GM23338 (cell line): Measurements from ENCODE around the gene HBB. TPM values are rescaled to one million over a fixed set of nuclear protein-coding genes. Genes with fewer than 3 reads are reported as not detected.

ENCODE experiments used
- ATAC-seq: fragments of 200-7000 bp; cut with Tn5 transposase; 3 replicates; pipeline ENCODE4 v1.9.1; 2020
- DNase-seq: peaks from one replicate; pipeline ENCODE4 v3.0.0-alpha.2; 2015; ENCODE audit warnings: low spot score
- H2AFZ ChIP-seq: fragments of 200-600 bp; sonication (generic); 2 replicates; pipeline ENCODE4 v1.8.0; 2016; ENCODE audit warnings: antibody characterized with exemption, mild to moderate bottlenecking, moderate library complexity
- H3F3A ChIP-seq: fragments of 200-600 bp; sonication (generic); replicated peaks from 2 replicates; pipeline ENCODE4 v1.8.0; 2017; ENCODE audit warnings: antibody characterized with exemption, mixed run types, low read depth
- H3K27ac ChIP-seq: fragments of 200-600 bp; sonication (generic); 2 replicates; pipeline ENCODE4 v1.6.1; 2016; ENCODE audit warnings: low read depth
- H3K27me3 ChIP-seq: fragments of 200-600 bp; sonication (generic); 2 replicates; pipeline ENCODE4 v1.8.0; 2016; ENCODE audit warnings: mild to moderate bottlenecking, mixed run types, moderate library complexity; ENCODE audit not compliant: insufficient read depth
- H3K36me3 ChIP-seq: fragments of 200-600 bp; sonication (generic); 2 replicates; pipeline ENCODE4 v1.8.0; 2016; ENCODE audit warnings: mild to moderate bottlenecking; ENCODE audit not compliant: insufficient read depth
- H3K4me1 ChIP-seq: fragments of 200-600 bp; sonication (generic); 2 replicates; pipeline ENCODE4 v1.8.0; 2016; ENCODE audit warnings: mild to moderate bottlenecking, moderate library complexity; ENCODE audit not compliant: insufficient read depth
- H3K4me2 ChIP-seq: fragments of 200-600 bp; sonication (generic); 2 replicates; pipeline ENCODE4 v1.7.1; 2017; ENCODE audit warnings: mixed run types
- H3K4me3 ChIP-seq: fragments of 200-600 bp; sonication (generic); 2 replicates; pipeline ENCODE4 v1.6.1; 2016; ENCODE audit warnings: mixed run types
- H3K79me2 ChIP-seq: fragments of 200-600 bp; sonication (generic); replicated peaks from 2 replicates; pipeline ENCODE4 v1.8.0; 2017; ENCODE audit warnings: mild to moderate bottlenecking; ENCODE audit not compliant: insufficient read depth
- H3K9me2 ChIP-seq: fragments of 200-600 bp; sonication (generic); 2 replicates; pipeline ENCODE4 v1.8.0; 2017; ENCODE audit not compliant: insufficient read depth
- H4K20me1 ChIP-seq: fragments of 200-600 bp; sonication (generic); replicated peaks from 2 replicates; pipeline ENCODE4 v1.8.0; 2017; ENCODE audit warnings: mild to moderate bottlenecking; ENCODE audit not compliant: insufficient read depth
- H3K27ac Mint-ChIP-seq: 2 replicates; pipeline ENCODE4 v1.8.0; 2020; ENCODE audit warnings: inconsistent platforms, mild to moderate bottlenecking, moderate library complexity, mixed read lengths
- H3K27me3 Mint-ChIP-seq: 3 replicates; pipeline ENCODE4 v1.8.0; 2022; ENCODE audit warnings: low read depth, mild to moderate bottlenecking, moderate library complexity, mixed read lengths, inconsistent platforms; ENCODE audit not compliant: insufficient read depth, poor library complexity
- H3K36me3 Mint-ChIP-seq: 3 replicates; pipeline ENCODE4 v1.8.0; 2021; ENCODE audit warnings: low read depth, mild to moderate bottlenecking, inconsistent platforms, moderate library complexity, mixed read lengths
- H3K4me1 Mint-ChIP-seq: 3 replicates; pipeline ENCODE4 v1.8.0; 2020; ENCODE audit warnings: mild to moderate bottlenecking, inconsistent platforms, mixed read lengths
- H3K4me3 Mint-ChIP-seq: 3 replicates; pipeline ENCODE4 v1.8.0; 2021; ENCODE audit warnings: moderate library complexity, mild to moderate bottlenecking, inconsistent platforms, mixed read lengths
- H3K9me3 Mint-ChIP-seq: 3 replicates; pipeline ENCODE4 v1.8.0; 2020; ENCODE audit warnings: moderate library complexity, mild to moderate bottlenecking, inconsistent platforms, mixed read lengths
- ETS1 ChIP-seq: IDR thresholded peaks from 2 replicates; pipeline ENCODE4 v1.6.1; 2016; ENCODE audit warnings: antibody characterized with exemption
- EZH2phosphoT487 ChIP-seq: fragments of 200-600 bp; sonication (generic); IDR thresholded peaks from one replicate; pipeline ENCODE4 v1.8.1; 2018; ENCODE audit warnings: antibody characterized with exemption; ENCODE audit not compliant: unreplicated experiment
- JUNB ChIP-seq: IDR thresholded peaks from one replicate; pipeline ENCODE4 v1.6.1; 2016; ENCODE audit warnings: antibody characterized with exemption; ENCODE audit not compliant: unreplicated experiment
- NANOG ChIP-seq: IDR thresholded peaks from 2 replicates; pipeline ENCODE4 v1.6.1; 2016; ENCODE audit warnings: antibody characterized with exemption, borderline replicate concordance
- POLR2AphosphoS5 ChIP-seq: IDR thresholded peaks from 2 replicates; pipeline ENCODE4 v1.6.1; 2016; ENCODE audit warnings: antibody characterized with exemption, low read depth
- REST ChIP-seq: IDR thresholded peaks from one replicate; pipeline ENCODE4 v1.6.1; 2018; ENCODE audit warnings: antibody characterized with exemption; ENCODE audit not compliant: unreplicated experiment
- STAT1 ChIP-seq: IDR thresholded peaks from one replicate; pipeline ENCODE4 v1.6.1; 2016; ENCODE audit warnings: antibody characterized with exemption; ENCODE audit not compliant: unreplicated experiment
- ZNF114 ChIP-seq: fragments of 250-450 bp; sonication (Bioruptor Pico); IDR thresholded peaks from 2 replicates; pipeline ENCODE4 v1.5.0; 2020; ENCODE audit warnings: mild to moderate bottlenecking, moderate library complexity
- ZNF331 ChIP-seq: fragments of 250-450 bp; sonication (Bioruptor Pico); IDR thresholded peaks from 2 replicates; pipeline ENCODE4 v1.5.0; 2020; ENCODE audit warnings: low read depth, mild to moderate bottlenecking, moderate library complexity
- ZNF462 ChIP-seq: fragments of 250-450 bp; sonication (Bioruptor Pico); IDR thresholded peaks from 2 replicates; pipeline ENCODE4 v1.5.0; 2020; ENCODE audit warnings: mild to moderate bottlenecking, moderate library complexity
- polyA plus RNA-seq: library from polyadenylated mRNA; unstranded; fragments of >200 nt; fragmentation: Nextera tagmentation; extraction: Ambion mirVana; gene quantifications from 2 replicates; pipeline ENCODE4 v1.2.1, GENCODE V29; 2016
- total RNA-seq: library from RNA; depleted of rRNA; stranded (reverse); fragments of >200 nt; shearing (Covaris generic); gene quantifications from 2 replicates; pipeline ENCODE4 v1.2.3, GENCODE V29; 2014

Gene HBB
- total and polyA plus RNA-seq, 2 experiments from 2014 or later, result not detected

GRCh38 chr11:5235364-5236095, 8.7 kb upstream of the HBB start:
- TF ChIP-seq JUNB (no peak), ZNF114 (CRISPR knock-in tag) (no peak), ZNF331 (no peak), EZH2phosphoT487 (no peak), POLR2AphosphoS5 (no peak), ETS1 (no peak), STAT1 (no peak), REST (no peak)
- Histone ChIP-seq H3K36me3 (no peaks in the 10 kb centered on the region), H2AFZ (no peak overlapping the region), H3K9me2 (no peaks in the 10 kb centered on the region), H4K20me1 (no peaks in the 10 kb centered on the region), H3K27ac (no peak overlapping the region), H3K4me2 (no peak overlapping the region), H3F3A (no peaks in the 10 kb centered on the region), H3K27me3 (no peaks in the 10 kb centered on the region), H3K4me1 (no peaks in the 10 kb centered on the region), H3K4me3 (no peak overlapping the region), H3K79me2 (no peaks in the 10 kb centered on the region)
- no peaks in the 10 kb centered on the region for H3K36me3 Mint-ChIP-seq
- no peaks in the 10 kb centered on the region for H3K9me3 Mint-ChIP-seq
- no peaks in the 10 kb centered on the region for H3K27me3 Mint-ChIP-seq
- ATAC-seq (no peak), DNase-seq (no peak)
- no peak overlapping the region for H3K27ac Mint-ChIP-seq
- H3K4me1 Mint-ChIP-seq, result no peaks in the 10 kb centered on the region
- H3K4me3 Mint-ChIP-seq, result no peak overlapping the region

GRCh38 chr11:5234381-5234834, 7.5 kb upstream of the HBB start, which contains the start of gene HBD:
Gene HBD (minus strand): TSS chr11:5234483. CDS start chr11:5234433, 50 bp downstream.
- no peaks in the 10 kb centered on the region for H3K9me3 Mint-ChIP-seq
- Histone ChIP-seq H3K9me2 (no peaks in the 10 kb centered on the region), H3K4me2 (no peak within 1 kb of the TSS), H3K4me1 (no peaks in the 10 kb centered on the region), H3F3A (no peaks in the 10 kb centered on the region), H4K20me1 (no peaks in the 10 kb centered on the region), H3K36me3 (no peaks in the 10 kb centered on the region), H2AFZ (no peak within 1 kb of the TSS), H3K79me2 (no peaks in the 10 kb centered on the region), H3K27me3 (no peaks in the 10 kb centered on the region), H3K4me3 (no peak within 1 kb of the TSS), H3K27ac (no peak within 1 kb of the TSS)
- H3K27me3 Mint-ChIP-seq, result no peaks in the 10 kb centered on the region
- H3K36me3 Mint-ChIP-seq, result no peaks in the 10 kb centered on the region
- ATAC-seq (no peak), DNase-seq (no peak)
- H3K27ac Mint-ChIP-seq, result no peak within 1 kb of the TSS
- no peak within 1 kb of the TSS for H3K4me3 Mint-ChIP-seq
- no peaks in the 10 kb centered on the region for H3K4me1 Mint-ChIP-seq
- no peak for TF ChIP-seq ZNF462 (CRISPR knock-in tag)
- TF ChIP-seq NANOG, result no peak
- no peak for TF ChIP-seq STAT1
- no peak for TF ChIP-seq ETS1
